GM18498 (cell line): ENCODE data around the gene NXPH2.
"Not testable (repeated sequence)": the region's sequence is repeated elsewhere in the genome, so short reads cannot be mapped to it uniquely, and the experiment has no call there.

ENCODE experiments used
- ATAC-seq: cut with Tn5 transposase; IDR thresholded peaks from one replicate; pipeline ENCODE4 v1.9.1; 2021; ENCODE audit warnings: mild to moderate bottlenecking, moderate library complexity; ENCODE audit not compliant: unreplicated experiment

Gene NXPH2

DNA sequence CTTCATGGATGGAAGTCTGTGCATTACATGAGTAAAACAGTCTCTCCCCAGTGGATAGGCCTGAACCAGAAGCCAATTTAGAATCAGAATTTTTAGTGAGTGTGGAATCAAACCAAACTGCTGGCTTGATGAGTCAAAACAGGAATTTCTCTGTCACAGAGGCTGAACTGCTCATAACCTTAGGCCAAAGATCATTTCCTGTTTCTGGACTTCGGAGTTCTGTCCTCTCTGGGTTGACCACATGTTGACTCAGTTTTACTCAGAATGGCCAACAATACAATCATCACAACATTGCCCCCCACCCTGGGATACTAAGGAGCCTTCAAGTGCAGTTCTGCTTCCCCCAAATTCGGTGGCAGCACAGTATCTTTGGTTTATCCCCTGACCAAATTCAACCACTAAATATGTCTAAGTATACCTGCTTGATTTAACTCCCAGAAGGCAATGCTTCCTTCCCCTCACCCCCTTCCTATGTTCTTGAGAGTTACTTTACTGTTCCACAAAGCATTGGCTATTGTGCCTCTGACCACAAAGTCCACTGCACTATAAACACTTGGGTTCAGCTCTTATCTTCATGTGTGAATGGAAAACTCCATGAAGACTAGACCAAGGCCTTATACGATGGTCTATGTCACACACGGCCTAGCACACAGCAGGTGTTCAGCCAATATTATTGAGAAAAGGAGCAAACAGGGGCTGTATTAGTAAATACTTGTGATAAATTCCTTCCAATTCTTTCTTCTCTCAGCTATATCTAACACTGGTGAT, 67.8 kb downstream of the NXPH2 start:
- peak; percentile 83 for ATAC-seq

DNA sequence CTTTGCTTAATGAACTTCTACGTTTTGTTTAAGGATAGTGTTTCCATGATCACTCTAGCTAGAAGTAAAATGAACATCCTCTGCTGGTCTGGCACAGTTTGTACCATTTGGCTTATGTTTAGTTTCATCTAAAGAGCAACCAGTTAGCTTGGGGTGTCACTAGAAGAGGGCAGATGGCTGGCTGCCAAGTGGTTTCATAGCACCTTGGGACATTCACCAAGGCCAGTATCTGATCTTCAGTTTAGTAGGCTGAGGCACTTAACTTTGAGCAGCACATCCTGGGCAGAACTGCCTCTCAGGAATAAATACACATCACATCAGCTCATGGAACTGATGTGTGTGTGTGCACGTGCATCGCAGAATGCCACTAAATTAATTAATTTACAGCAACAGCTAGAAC, 68.4 kb downstream of the NXPH2 start:
- ATAC-seq = peak; percentile 60

DNA sequence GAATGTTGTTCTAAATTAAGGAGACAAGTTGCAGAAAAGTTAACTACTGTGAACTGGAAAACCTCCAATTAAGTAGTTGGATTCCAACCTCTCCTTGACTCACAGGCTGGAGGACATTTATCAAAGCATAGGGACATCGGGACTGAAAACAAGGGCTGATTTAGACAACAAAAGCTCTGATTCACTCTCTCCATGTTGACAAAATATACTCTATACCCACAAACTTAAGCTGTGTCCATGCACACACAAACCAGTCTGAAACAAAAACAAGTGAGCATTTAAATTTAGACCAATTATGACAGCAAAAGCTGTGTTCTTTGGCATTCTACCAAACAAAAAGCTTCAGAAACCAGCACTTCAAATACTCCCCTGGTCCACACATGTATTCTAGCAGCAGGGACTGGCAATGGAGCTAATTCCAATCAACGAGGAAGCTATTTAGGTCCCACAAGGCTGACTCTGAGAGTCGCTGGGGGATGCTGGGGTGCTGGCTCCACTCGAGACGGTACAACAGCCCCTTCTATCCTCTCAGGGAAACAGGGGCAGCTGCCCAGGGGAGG, 71.4 kb downstream of the NXPH2 start:
- ATAC-seq = no peak

DNA sequence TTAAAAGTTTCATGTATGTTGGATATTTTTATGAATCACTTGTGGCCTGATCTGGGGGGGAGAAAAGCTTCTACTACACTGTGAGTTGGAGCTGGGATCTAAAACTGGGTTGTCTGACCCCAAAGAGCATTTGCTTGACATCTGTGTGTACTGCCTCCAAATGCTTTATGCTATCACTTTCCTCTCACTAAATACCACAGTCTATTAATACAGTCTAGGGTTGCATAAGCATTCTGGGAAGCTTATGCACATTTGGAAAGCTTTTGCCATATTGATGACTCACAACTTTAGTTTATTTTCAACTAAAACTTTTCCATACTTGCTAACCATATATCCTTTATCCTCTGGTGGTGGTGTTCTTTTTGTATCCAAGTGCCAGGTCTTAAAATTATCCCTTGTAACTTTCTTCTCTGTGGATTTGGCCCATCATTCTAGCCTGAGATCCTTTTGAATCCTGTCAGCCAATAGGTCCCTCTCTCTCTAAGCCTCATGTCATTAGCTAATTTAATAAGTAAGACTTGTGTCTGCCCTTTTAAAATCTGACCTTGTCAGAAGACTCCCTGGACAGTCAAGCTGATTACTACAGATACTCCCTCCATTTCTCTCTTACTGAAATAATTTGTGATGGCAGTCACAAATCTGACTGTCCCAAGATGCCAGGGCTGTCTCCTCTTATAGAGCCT, 72.7 kb downstream of the NXPH2 start:
- no peak for ATAC-seq

DNA sequence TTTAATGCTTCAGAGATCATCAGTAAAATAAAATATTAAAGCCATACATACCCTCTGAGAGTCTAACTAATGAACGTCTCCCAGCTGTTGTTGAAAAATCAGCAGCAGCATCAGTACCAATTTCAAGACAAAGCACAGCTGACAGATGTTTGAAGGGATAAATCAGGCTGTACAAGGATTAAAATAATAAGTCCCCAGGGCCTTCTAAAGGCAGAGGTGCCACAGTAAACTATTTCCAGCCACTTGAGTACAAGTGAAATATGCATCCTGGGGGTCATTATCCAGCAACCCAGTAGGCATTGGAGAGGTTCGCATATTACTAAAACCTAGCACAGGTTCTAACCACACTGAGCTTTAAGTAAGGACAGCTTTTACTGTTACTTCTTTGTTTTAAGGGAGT, 76.9 kb downstream of the NXPH2 start:
- ATAC-seq = no peak

DNA sequence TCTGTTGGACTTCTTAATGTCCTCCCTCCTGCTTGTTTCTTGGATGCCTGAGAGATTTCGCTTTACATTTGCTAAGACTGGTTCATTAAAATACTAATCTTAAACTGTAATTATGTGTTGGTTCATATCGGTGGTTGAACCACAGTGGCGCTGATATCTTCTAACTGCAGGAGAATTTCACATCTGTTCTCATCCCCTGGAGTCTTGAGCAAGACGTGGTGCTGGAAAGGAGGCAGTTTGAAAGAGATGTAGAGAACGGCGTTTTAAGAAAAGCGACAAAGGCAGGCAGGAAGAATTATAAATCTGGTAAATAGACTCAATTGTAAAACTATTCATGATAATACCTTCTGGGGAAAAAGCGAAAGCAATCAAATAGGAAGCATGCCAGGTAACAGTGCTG, 79.5 kb downstream of the NXPH2 start:
- ATAC-seq = no peak

DNA sequence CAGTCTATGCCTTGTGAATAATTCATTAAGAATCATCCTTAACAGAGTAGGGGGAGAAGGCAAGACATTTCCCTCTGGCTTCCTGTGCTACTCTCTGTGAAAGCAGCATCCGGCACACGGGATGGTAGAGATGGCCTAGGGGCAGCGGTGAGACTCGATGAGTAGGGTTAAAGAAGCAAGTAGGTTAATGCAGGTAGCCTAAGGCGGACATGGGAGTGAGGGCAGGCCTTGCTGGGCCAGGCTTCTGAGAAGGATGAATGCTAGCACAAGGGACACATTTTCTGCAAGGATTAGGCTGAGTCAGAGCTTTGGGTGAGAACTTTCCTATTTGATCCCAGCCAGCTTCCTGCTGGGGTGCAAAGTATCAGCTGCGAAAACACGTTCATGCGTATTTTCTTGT, 80.8 kb downstream of the NXPH2 start:
- no peak for ATAC-seq

DNA sequence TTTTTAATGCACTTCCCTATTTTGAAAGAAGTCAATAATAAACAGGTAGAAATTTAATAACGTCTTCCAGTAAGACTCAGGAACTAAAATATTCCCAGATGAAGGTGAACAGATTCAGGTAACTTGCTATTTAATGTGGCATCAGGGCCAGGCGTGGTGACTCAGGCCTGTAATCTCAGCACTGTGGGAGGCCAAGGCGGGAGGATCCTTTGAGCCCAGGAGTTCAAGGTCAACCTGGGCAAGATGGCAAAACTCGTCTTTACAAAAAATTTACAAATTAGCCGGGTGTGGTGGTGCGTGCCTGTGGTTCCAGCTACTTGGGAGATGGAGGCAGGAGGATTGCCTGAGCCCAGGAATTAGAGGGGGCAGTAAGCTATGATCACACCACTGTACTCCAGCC, 81.8 kb downstream of the NXPH2 start:
- no peak for ATAC-seq

DNA sequence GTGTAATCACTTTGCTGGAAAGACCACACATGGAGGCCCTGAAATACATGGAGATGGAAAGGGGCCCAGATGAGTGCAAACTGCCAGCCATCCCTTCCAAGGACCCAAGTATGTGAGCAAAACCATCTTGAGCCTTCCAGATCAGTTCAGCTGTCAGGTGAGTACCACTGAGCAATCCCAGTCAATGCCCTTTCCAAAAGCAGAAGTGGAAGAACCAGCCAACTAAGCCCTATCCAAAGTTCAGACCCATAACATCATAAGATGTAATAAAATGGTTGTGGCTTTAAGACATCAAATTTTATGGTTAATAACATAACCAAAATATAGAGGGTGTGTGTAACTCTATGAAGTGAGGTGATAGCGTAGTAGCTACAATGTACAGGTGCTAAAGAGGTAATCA, 88.5 kb downstream of the NXPH2 start:
- ATAC-seq = no peak

DNA sequence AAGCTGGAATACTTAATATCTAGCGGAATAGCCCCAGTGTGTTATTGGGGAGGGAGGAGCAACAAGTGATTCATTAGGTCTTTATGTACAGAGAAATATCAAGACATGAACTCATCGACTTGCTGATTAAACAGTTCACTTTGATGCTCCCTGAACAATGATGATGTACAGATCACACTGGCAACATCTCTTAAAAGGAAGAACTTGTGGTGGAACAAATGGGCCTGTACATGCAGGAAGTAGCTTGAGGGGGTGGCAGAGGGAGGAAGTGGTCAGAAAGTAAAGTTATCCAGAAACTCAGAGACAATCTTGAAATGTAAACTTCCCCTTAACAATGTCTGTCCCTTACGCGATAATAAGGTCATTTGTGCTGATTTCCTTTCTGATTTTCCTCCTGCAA, 90.5 kb downstream of the NXPH2 start:
- peak; percentile 70 for ATAC-seq

DNA sequence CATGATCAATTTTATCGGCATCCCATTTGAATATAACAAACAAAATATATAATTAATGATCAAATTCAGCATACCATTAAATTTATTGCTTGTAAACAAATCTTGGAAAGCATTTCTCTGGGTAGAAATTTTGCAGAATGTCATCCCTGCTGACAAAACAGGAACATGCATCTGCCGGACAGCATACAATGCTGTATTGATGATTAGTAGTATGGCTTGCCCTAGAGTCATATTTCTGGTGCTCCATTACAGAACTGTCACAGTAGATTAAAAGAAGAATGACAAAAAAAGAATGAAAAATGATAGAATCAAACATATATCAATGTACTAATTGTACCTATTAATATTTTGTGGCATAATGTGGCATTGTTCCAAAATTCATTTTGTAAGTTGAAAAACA, 98.0 kb downstream of the NXPH2 start:
- ATAC-seq = no peak

DNA sequence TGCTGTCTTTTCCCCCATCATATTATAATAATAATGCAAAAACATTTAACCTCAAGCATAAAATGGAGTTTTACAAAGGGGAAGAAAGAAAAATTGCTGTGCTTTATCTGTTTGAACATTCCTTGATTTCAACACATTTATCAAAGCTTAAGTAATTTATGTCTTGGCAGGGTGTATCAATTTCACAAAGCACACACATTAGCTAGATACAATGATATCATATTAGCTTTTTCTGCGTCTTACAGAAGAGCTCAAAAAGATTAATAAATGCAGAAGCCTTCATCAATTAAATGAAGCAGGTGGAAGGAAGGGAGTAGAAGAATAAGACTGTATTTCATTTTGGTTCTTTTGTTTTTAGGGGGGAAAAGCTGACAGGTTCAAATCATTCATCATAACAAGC, 103.0 kb downstream of the NXPH2 start:
- ATAC-seq = no peak

DNA sequence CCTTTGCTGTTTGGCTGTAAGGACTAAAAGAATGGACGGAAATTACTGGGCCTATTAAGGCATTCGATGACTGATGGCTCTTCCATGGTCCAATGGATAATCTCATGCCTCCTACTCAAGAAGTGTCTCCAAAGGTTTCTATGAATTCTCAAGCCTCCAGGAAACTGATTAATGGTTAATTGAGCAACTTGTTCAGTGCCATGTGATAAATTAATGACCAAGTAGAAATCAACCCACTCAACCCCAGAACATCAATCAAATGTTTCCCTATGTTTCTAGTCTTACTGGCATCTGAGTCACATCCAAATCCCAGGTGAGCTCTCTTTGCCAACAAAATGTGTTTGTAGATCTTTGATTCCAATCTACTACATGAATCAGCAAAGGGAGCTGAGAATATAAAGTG, 103.6 kb downstream of the NXPH2 start:
- ATAC-seq = no peak

DNA sequence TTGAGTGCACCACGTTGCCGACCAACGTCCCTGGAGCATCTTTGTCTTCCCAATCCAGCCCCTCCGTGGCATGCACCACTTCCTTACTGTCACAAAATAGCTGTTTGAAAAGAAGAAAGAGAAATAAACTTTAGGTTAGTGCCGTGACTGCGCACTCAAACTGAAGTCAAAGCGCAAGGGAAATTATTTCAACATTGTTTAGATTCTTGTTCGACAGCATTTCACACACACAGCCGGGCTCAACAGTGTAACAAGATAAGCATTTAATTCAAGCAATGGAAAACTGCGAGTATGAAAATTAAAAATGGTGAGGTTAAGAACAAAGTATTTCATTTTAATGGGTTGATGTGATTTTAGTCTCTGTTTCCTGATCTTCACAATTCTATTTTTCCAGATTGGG, 108.6 kb downstream of the NXPH2 start:
- no peak for ATAC-seq

DNA sequence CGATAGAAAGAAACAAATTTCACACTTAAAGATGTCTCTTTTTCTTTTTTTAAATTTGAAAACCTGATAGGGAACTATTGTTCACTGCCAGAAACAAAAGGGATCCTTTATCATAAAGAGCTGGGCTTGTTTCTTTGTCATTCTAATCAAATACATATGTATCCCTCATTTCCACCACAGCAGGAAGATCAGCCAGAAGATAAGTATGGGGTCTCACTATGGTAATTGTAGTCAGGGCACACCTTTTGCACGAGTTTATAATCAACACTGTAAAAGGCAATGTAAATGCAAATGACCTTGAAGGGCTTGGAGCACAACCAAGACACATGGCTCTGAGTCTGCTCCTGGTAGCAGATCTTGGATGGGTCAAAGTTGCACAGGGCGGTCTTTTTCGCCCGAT, 109.5 kb downstream of the NXPH2 start:
- no peak for ATAC-seq

DNA sequence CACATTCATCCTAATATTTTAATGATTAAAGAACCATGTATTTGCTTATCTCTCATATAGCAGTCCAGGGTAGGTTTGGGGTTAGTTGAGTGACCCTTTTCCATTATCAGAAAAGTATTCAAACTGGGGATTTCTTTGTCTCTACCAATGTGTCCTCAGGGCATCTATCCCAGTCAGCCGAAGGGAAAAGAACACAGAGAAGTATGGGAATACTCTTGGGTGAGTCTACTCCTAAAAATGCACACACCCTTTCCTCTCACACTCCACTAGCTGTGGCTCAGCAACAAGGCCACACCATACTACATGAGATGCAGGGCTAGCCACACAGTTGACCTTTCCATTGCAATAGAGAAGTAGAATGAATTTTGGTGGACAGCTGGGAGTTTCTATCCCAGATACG, 114.3 kb downstream of the NXPH2 start:
- no peak for ATAC-seq

DNA sequence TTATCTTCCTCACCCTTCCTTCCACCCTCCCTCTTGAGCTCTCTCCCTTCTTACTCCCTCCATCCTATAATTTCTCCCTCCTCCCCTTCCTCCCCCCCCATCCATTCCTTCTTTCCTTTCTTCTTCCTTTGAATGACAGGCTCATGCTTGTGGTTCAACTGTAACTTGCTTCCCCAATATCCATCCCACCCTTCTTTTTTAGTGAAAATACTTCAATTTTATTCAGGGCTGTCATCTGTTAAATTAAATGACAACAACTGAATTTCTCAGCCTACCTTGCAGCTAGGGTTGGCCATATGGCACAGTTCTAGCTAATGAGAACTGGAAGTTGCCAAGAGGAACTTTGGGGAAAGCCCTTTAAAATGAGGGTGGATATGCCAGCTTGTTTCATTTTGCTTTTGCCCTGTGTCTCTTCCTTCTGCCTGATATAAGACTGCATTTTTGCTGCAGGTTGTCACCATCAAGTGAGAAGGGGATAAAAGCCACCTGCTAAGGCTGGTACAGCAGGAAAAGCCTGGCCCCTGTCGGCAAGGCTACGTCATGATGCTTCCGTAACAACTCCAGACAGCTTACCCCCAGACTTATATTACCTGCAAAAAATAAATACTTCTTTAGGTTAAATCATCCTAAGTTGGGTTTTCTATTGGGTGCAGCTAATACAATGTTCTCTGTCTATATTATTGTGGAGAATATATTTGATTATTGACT, 121.8 kb downstream of the NXPH2 start:
- ATAC-seq = no peak

DNA sequence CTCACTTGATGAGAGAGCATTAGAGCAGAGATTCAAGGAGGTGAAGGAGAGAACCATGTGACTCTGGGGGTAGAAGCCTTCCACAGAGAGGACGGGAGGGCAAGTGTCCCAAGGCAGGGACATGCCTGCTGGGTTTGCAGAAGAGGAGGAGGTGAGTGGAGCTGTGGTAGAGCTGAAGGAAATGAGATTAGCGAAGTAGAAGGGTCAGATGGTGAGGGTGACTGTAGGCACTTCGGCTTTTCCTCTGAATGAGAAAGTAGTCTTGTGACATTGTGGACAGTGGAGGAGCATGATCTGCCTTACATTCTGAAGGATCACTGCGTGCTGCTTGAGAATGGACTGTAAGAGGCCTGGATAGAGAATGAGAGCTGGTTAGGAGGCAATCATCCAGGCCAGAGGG, 126.0 kb downstream of the NXPH2 start:
- ATAC-seq = no peak

DNA sequence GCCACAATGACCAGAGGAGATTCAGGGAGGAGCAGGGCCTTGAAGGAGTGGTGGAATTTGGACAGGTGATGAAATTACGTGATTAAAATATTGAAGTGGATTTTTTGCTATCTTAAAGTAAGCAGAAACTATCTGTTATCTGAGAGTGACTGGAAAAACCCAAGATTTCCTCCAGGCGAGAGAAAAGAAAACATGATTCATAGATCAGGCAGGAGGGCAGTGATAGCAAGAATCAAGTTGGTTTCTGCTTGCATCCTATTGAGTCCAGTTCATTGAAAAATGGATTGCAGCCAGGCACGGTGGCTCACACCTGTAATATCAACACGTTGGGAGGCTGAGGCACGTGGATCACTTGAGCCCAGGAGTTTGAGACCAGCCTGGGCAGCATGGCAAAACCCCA, 127.8 kb downstream of the NXPH2 start:
- no peak for ATAC-seq

DNA sequence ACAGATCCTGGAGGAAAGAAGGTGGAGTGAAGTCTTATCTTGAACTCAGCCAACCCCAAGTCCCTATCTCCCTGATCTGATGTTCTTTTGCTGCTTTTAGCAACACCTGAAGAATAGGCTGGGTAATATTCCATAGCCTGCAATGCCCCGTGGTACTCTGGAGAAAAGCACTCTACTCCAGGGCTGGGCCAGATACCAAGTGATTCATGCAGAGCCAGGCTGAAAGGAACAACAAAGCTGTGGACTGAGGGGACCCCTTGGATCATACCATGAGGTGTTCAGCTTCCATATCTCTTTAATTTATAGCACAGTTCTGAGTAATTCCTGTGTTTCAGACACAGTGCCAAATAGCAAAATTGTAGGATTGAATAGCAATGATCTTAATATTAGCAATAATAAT, 130.6 kb downstream of the NXPH2 start:
- no peak for ATAC-seq

DNA sequence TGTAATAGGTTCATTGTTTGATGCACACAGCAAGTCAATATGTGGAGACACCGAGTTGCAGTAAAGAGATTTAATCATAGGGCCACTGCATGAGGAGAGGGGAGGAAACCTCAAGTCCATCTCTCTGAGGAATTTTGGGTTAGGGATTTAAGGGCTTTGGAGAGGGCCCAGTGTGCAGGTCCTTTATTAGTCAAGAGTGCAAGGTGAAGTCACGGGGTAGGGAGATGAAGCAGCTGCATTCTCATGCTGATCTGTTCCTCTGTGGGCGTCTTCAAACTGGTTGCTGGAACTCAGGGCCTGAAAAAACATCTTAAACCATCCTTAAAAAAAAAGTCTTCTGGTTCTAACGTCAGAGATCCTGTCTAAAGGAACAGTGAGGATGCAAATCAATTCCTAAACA, 131.6 kb downstream of the NXPH2 start:
- ATAC-seq = no peak

DNA sequence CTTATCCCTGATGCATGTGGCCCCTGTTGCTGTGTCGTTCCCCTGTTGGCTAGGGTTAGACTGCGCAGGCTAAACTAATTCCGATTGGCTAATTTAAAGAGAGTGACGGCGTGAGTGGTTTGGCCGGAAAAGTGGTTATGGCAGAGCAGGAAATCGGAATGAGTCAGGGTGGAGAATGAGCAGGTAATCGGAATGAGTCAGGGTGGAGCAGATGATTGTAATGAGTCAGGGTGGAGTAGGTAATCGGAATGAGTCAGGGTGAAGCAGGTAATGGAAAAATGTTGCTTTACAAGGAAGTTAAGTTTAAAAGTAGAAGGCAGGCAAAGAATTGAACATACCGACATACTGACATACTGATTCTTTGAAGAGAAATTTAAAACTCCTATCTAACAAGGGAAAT, 135.4 kb downstream of the NXPH2 start:
- ATAC-seq = not testable (repeated sequence)
